Left colon (tissue), 2 donors: ENCODE data around the gene ZDHHC11. TPM values are rescaled to one million over a fixed set of nuclear protein-coding genes. Genes with fewer than 3 reads are reported as not detected.
"Not testable (repeated sequence)": the region's sequence is repeated elsewhere in the genome, so short reads cannot be mapped to it uniquely, and the experiment has no call there.

Source experiments
- ATAC-seq: fragments of 200-7000 bp; cut with Tn5 transposase; one replicate; pipeline ENCODE4 v1.9.1; 2020; ENCODE audit warnings: mild to moderate bottlenecking, moderate library complexity
- DNase-seq, 2 donors: peaks; one replicate each; pipeline ENCODE4 v3.0.0-alpha.2; 2020
- intact Hi-C, 2 donors: fragments of 100-400 bp; cut with DNase I in 1 of 2; cut with micrococcal nuclease in 1 of 2; formaldehyde crosslinking; loops; one replicate each; pipeline versions ENCODE4 v1.11.2 to v1.14.0; 2022; cut with DNase I, micrococcal nuclease
- total RNA-seq, 2 donors: library from RNA; stranded (reverse); fragmentation: NEBNext Ultra II Directional; extraction: Animal tissue kit (Norgen Biotek cat#: 25700); gene quantifications; one replicate each; pipeline ENCODE4 v1.2.1, GENCODE V29; 2021
- donor health status: DM: no; HTN: no; CAD: no.
- donor health status: DM: yes; HTN: yes; CAD: no.

ZDHHC11 gene
- total RNA-seq, 2 donors from 2014 or later, result 2.7 to 27.8 TPM

DNA sequence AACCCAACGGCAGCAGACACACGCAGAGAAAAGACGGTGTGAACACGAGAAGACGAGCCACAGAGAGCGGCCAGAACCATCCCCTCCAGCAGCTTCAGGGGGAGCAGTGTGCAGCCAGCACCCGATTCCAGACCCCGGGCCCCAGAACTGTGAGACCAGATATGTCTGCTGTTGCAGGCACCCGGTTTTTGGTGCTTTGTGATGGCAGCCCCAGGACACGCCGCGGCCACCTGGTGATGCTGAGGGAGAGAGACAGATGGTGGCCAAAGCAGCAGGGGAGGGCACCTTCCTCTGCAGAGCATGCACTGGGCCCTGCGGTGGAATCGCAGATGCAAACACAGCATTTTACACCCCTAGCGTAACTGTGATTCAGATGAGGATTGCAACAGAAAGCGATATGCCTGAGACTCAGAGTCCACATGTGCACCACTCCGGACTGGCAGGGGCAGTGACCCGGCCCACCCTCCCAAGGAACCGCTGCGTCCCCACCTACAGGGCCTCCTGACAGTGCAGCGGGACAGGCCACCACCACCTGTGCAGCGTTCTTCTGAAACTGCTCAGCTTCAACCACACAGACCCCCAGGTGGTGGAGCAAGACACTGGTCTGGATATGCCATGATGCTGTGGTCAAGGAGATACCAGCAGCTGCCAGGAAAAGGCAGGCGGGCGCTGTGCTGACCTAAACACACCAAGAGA, 90.3 kb downstream of the ZDHHC11 start:
- DNase-seq (peak; percentile 4 to 37), ATAC-seq (no peak)
- intact Hi-C loops, result no loop called here

DNA sequence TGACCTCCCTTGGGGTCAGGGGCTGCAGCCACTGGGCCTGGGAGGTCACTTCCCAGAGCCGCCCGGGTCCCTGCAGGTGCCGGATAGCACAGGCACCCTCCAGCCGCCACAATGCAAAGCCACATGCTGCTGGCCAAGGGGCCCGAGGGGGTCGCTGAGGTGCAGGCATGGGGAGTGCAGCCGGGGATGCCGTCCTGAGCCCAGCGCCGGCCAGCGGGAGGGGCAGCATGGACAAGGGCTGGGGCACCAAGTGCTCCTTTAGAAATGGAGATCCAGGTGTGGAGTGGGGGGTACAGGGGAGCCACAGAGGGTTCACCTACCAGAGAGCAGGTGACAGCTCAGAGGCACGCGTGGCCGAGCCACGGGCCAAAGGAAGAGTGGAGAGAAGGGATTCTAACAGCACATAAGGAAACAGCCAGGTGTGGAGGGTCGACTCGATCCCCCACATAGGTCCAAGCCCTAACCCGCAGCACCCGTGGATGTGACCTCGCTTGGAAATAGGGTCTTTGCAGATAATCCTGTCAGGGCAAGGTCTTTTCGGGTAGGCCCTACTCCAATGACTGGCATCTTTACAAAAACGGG, 90.9 kb downstream of the ZDHHC11 start:
- ATAC-seq, result no peak
- intact Hi-C loops, result no loop called here
- peak; percentile 18 to 44 for DNase-seq

DNA sequence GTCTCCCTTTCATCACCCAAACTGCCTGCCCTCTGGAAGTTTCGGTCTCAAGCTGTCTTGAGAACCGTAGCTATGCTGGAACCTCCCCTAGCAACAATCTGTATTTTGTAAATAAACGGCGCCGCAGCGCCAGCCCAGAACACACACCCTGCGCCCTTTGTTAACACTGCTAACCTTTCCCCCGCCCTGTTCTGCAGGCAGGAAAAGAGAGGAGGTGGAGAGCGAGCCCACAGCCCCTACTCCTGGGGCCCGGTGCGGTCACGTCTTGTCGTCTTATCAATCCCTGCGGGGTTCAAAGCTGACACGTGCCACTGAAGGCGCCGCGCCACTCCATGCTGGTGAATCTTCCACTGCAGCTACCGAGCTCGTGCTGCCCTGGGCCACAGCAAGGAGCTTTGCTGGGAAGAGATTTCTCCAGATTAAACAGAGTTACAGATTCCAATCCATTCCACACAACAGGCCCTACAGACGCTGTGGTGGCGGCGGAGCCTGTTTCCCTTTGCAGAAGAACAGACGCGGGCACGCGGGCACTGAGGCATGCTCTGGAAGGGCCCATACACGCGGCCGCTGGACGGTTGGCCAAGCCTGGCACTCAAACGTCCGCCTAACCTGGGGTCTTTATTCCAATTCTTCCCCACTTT, 91.6 kb downstream of the ZDHHC11 start:
- intact Hi-C loops, result no loop called here
- ATAC-seq (peak; percentile 90), DNase-seq (peak; percentile 79 to 95)

DNA sequence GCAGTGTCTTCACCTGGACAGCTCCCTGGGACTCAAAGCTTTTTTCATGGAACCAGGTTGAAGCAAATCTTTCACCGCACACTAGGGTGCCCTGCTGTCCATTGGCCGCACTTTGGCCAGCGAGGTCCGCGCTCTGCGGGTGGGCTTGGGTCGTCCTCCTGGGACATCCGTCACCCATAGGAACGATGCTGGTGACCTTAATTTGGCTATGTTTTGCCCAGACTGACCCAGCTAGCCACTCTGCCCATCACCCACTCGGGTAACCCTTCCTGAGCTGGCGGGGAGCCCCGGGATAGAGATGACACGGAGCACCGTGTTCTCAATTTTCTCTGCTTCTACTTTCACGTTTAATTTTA, 92.1 kb downstream of the ZDHHC11 start:
- DNase-seq (peak in 1 of 2 donors; percentile 22), ATAC-seq (no peak)
- intact Hi-C loops, result no loop called here

DNA sequence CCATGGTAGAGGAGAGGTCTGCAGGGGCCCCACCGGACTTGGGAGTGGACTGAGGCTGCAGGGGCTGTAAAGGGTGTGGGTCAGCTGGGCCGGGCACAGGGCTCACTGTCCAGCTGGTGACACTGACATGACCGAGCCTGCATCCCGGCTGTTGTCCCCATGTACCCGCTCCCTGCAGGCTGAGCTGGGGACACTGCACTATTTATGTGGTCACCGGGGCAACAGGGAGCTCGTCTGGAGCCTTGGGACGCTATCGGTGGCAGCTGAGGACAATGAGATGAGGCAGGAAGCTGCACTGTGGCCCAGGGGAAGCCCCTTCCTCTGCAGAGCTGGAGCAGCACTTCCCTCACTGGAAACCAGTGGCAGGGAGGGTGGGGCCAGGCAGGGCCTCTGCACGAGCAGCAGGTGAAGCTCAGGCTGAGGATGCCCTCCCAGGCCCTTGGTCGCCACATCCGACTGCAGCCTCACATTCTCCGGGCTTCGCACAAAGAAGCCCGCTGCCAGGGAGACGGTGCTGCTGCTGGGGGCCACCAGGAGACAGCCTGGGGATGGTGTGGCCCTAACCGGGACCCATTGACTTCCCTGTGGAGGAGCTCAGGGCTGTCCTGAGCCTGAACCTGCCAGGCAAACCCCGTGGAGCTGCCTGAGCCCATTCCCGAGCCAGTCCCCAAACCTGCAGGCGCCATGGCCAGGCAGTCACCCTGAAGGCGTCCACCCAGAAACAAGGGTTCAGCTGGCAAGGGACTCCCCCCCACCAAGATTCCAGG, 92.7 kb downstream of the ZDHHC11 start:
- intact Hi-C loops, result no loop called here
- ATAC-seq (peak; percentile 62), DNase-seq (peak; percentile 58 to 87)

DNA sequence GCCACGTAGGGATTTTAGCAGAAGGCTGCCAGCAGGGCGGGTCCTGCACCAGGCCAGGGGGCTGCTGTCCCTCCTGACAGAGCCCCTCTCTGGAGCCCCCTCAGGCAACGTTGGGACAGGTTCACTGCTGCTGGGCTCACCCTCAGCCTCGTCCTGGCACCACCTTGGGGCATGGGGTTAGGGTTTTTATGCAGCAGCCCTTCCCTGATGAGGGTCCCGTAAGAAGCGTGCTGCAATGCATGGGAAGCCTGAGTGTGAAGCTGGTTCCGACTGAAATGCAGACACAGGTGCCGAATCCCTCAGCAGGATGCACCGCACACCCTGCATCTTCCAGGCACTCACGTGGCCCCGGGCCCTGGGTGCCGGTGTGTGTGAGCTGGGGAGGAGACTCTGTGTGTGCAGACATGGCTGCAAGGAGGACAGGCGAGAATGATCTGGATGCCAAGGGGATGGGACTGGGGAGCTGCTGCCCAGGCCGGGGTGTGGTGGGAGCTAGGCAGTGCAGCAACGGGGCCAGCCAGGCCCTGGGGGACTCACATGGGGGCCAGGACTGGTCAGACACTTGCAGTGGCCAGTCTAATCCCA, 93.3 kb downstream of the ZDHHC11 start:
- DNase-seq (peak; percentile 9 to 45), ATAC-seq (no peak)
- intact Hi-C loops, result no loop called here

DNA sequence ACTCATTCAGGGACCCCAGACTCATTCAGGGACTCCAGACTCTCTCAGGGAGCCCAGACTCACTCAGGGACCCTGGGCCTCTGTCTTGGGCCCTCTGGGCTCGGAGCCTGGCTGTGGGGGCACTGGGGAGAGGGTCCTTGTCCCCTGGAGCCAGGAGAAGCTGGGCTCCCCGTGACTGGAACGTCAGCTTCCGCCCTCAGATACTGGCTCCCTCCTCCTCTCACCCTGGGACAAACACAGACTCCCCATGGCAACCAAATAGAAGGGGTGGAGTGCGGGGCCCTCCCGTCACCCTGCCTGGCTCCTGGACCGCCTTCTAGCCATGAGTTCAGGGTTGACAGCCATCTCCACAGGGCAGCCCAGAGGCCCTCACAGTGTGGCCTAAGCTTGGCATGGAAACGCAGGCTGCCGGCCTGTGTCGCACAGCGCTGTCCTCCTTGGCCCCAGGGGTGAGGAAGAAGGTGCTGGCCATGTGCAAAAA, 93.9 kb downstream of the ZDHHC11 start:
- DNase-seq (peak; percentile 36 to 76), ATAC-seq (peak; percentile 40)
- intact Hi-C loops, result no loop called here

DNA sequence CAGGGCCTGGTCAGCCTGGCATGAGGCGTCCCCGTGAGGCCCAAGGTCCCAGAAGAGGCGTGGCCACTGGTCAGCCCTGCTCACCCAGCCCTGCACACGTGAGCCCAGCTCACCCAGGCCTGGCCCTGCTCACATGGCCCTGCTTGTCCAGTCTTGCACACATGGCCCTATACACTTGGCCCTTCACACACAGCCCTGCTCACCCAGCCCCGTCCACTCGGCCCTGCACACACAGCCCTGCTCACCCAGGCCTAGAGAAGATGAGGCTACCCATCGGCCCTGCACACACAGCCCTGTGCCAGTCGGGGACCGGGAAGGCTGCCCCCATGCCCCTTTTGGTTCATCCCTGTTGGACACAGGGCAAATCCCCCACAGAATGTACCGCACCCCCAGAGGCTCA, 94.6 kb downstream of the ZDHHC11 start:
- intact Hi-C loops, result no loop called here
- peak in 1 of 2 donors; percentile 57 for DNase-seq
- no peak for ATAC-seq

DNA sequence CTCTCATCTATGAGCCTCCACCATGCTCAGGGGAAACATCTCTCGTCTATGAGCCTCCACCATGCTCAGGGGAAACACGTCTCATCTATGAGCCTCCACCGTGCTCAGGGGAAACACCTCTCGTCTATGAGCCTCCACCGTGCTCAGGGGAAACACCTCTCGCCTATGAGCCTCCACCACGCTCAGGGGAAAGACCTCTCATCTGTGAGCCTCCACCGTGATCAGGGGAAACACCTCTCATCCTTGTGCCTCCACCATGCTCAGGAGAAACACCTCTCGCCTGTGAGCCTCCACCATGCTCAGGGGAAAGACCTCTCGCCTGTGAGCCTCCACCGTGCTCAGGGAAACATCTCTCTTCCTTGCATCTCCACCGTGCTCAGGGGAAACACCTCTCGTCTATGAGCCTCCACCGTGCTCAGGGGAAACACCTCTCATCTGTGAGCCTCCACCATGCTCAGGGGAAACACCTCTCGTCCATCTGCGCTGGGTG, 96.6 kb downstream of the ZDHHC11 start:
- peak in 1 of 2 donors; percentile 1 for DNase-seq
- ATAC-seq, intact Hi-C loops: not testable (repeated sequence)

DNA sequence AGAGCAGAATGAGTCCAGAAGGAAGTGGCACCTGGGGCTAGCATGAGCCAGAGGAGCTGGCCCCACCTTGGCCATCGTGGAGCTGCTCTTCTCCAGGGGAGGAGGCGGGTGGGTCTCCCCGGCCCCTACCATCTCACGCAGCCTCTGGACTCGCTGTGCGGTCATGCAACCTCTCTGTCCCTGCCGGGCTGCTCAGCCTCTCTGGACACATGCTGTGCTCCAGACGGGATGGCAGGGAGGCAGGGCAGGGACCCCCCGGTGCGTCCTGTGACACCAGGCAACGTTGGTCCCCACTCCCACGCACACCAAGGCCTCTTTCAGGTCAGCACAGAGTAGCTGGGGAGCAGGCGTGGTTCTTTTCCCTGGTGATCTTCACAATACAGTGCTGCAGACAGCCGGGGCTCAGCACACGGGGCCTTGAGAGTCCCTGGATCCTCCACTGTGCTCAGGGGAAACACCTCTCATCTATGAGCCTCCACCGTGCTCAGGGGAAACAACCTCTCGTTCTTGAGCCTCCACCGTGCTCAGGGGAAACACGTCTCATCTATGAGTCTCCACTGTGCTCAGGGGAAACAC, 97.1 kb downstream of the ZDHHC11 start:
- ATAC-seq, intact Hi-C loops: not testable (repeated sequence)
- DNase-seq, result peak in 1 of 2 donors; percentile 1

DNA sequence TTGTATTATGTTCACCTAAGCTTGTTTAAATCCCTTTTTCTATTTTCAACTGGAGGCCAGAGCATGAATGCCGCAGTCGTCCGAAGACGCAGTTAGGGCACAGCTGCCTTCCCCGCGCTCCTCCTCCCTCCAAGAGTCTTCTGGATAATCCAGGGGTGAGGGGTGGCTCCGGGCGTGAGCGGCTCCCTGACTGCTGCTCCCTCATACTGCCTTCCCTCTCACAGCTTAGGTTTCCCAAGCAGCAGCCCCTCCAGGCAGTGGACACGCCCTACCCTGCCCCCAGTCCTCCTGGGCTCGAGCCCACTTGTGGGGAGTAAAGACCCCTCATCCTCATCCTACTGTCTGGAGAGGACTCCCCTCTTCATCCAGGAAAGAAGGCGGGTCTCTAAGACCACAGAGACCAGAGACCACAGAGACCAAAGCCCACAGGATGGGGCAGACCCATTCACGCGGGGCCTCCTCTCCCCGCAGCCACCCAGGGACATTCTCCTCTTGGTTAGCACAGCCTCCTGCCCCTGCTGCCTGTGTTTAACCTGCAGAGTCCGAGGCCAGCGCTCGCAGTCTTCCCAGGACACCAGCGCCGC, 98.2 kb downstream of the ZDHHC11 start:
- ATAC-seq, intact Hi-C loops, DNase-seq: not testable (repeated sequence)

DNA sequence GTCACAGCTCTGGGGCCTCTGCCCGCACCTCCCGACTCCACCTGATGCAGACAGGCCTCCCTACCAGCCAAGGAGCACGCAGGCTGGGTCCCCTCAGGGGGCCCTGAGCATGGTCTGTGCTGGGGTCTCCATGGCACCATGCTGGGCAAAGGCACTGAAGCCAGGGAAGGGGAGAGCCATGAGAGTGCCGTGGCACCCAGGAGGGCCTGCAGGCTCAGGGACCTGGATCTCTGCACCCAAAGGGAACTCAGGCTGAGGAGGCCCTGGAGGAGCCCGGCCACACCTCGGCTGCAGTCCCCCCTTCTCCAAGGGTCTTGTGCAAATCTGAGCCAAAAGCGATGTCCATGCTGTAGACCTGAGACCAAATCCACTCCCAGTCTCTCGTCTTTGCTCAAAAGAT, 98.8 kb downstream of the ZDHHC11 start:
- DNase-seq, ATAC-seq, intact Hi-C loops: not testable (repeated sequence)

DNA sequence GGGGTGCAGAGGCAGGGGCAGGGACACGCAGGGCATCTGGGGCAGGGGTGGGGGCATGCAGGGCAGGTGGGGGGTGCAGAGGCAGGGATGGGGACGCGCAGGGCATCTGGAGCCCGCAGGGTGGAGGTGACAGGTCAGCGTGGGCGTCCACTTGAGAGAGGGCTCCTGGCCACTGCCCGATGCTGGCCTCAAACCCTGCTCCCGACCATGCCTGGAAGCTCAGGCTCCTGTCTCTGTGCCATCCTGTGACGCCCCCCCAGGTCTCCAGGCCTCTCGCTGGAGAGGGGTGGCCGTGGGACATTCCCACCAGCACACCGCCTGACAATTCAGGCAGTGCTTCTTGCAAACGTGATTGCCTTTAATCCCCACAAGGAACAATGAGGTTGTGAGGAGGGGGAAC, 99.3 kb downstream of the ZDHHC11 start:
- DNase-seq, result no peak
- intact Hi-C loops, result no loop called here
- no peak for ATAC-seq

DNA sequence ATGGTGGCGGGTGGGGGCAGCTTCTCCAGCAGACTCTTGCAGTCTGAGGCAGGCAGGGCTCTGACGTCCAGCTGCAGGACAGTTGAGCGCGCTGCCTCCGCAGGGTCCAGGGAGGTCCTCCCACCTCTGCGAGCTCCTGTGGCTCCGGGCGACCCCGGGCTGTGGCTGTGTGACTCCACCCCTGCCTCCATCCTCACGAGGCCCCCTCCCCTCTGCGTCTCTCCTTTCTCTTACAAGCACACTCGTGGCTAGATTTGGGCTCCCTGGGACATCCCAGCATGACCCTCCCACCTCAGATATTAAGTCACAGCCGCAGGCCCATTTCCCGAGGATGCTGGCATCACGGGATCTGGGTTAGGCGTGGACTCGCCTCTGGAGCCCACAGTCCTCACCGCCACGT, 100.6 kb downstream of the ZDHHC11 start:
- ATAC-seq, DNase-seq, intact Hi-C loops: not testable (repeated sequence)

DNA sequence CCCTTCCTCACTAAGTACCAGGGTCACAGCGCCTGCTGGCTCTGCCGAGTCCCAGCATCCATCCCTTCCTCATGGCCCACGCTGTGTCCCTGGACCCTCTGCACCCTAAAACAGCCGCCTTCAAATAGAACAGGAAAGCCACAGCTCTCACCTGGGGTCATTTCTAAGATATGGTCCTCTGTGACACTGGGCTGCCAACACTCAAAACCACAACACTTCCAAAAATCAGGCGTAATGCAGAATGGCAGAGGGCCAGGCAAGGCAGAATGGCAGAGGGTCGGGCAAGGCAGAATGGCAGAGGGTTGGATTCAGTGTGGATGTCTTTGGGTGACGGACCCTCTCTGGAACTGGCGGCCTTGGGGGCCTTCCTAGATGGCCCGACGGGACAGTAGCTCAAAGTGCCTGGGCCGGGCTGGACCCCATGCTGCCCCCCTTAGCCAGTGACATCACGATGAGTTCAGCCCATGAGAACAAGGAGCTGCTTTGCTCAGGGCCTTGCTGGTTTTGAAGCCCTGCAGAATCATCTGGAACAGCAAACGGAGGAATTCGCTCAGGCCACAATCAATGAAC, 101.6 kb downstream of the ZDHHC11 start:
- ATAC-seq (no peak), DNase-seq (no peak)
- intact Hi-C loops, result loop anchor here in 1 of 2 donors (5.0 kb wide), 1 partner anchor 93 kb away; no protein-coding TSS in a partner anchor

DNA sequence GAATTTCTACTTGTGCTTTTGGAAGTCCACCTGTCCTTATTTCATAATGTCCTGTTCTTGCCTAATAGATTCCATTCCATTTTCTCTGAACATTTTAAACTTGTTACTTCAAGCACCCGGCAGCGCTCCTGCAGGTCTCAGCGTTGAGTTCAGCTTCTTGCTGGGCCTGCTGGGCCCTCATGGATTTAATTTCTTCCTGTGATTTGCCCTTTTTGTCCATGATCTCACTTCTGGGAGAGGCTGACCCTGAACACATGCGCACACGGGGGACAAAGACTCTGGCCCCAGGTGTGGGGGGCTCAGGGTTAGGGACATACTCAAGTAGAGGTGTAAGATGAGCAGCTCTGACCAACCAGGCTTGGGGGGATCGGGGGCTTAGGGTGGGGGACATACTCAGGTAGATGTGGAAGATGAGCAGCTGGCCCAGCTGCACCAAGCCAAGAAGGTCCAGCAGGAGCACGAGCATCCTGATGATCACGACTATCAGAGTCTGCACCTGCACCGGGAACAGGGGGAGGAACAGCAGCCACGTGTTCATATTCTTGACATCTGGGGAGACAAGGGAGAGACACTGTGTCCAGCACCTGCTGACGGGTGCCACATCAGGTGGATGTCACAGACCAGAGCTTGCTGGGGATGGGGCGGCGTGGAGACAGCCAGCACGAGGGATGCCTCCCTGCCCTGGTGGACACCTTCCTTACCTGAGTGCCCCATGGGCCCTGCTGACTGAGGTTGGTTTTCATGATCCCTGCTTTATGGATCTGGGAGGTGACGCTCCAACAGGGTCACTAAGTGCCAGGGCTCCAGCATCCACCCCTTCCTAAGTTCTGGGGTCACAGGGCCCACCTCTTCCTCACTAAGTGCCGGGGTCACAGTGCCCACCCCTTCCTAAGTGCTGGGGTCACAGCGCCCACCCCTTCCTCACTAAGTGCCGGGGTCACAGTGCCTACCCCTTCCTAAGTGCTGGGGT, 102.5 kb downstream of the ZDHHC11 start:
- ATAC-seq, DNase-seq: not testable (repeated sequence)
- intact Hi-C loops, result loop anchor here in 1 of 2 donors (5.0 kb wide), 1 partner anchor 94 kb away; no protein-coding TSS in a partner anchor
